ENCODE measurements around the gene APCDD1. TPM values are rescaled to one million over a fixed set of nuclear protein-coding genes. Genes with fewer than 3 reads are reported as not detected.

Gene APCDD1
- total and polyA plus RNA-seq, 2 of the 8 experiments (the other 6 are each of a cell fraction or from before 2014, with no cell fraction given): 2.6 to 3.6 TPM

GRCh38 chr18:10410472-10411308, 43.7 kb upstream of the APCDD1 start (continued):
- TF ChIP-seq TBP (IDR thresholded peaks at IDR 0.05; ENCODE audit: low read depth, low read length): no peak
- no peak for TF ChIP-seq RAD21 (IDR thresholded peaks at IDR 0.05 in 1 of 2, conservative IDR thresholded peaks at IDR 0.05 in 1 of 2; ENCODE audit: low read depth in 2 of 2, low read length in 2 of 2)
- TF ChIP-seq RFX5 (IDR thresholded peaks at IDR 0.05; ENCODE audit: borderline replicate concordance, low read depth, low read length): no peak
- no peak for TF ChIP-seq BRCA1 (IDR thresholded peaks at IDR 0.05; ENCODE audit: low read depth, low read length)
- no peak for TF ChIP-seq YY1 (IDR thresholded peaks at IDR 0.05; ENCODE audit: low read depth, low read length)
- TF ChIP-seq EGR1 (IDR thresholded peaks at IDR 0.05; ENCODE audit: borderline replicate concordance, low read depth, low read length): no peak
- TF ChIP-seq CTBP2 (IDR thresholded peaks at IDR 0.05; ENCODE audit: borderline replicate concordance, insufficient read depth, insufficient read length, low read length): no peak
- TF ChIP-seq EP300 (IDR thresholded peaks at IDR 0.05; ENCODE audit: borderline replicate concordance in 1 of 2, low read depth in 2 of 2, low read length in 2 of 2): no peak

All from H1 (cell line).